K562 (cell line): ENCODE data around the gene GSKIP.

Source experiments
- FOS ChIP-seq: IDR thresholded peaks from 3 replicates; pipeline ENCODE4 v1.6.1; 2011; ENCODE audit not compliant: insufficient read length; ENCODE audit errors: extremely low read depth
- NCOR1 ChIP-seq: fragments of 450-650 bp; IDR thresholded peaks from 2 replicates; pipeline ENCODE4 v1.6.1; 2016; ENCODE audit warnings: mild to moderate bottlenecking, moderate library complexity
- PREB ChIP-seq: sonication (generic); formaldehyde crosslinking; IDR thresholded peaks from 2 replicates; pipeline ENCODE4 v1.8.1; 2023; ENCODE audit warnings: mild to moderate bottlenecking, missing genetic modification reagents
- SMAD3 ChIP-seq: fragments of 450-650 bp; formaldehyde crosslinking; conservative IDR thresholded peaks from 2 replicates; pipeline ENCODE4 v1.4.0; 2020; ENCODE audit warnings: mild to moderate bottlenecking
- SRF ChIP-seq, 2 experiments: fragments of 250-450, 450-650 bp in 1 of 2; sonication (Bioruptor Pico) in 1 of 2; sonication (generic) in 1 of 2; formaldehyde crosslinking; IDR thresholded peaks; 2 replicates each; pipeline versions ENCODE4 v1.5.0 to v1.5.1; 2020 to 2022; ENCODE audit warnings: mild to moderate bottlenecking in 1 of 2, missing genetic modification reagents in 1 of 2
- TCF7 ChIP-seq: sonication (generic); IDR thresholded peaks from 2 replicates; pipeline ENCODE4 v1.6.1; 2016; ENCODE audit warnings: antibody characterized with exemption, borderline replicate concordance
- XRCC3 ChIP-seq: fragments of 450-650 bp; IDR thresholded peaks from 2 replicates; pipeline ENCODE4 v1.6.1; 2017; ENCODE audit warnings: mild to moderate bottlenecking, moderate library complexity
- ZBTB33 ChIP-seq: sonication (generic); formaldehyde crosslinking; IDR thresholded peaks from 2 replicates; pipeline ENCODE4 v1.8.1; 2023; ENCODE audit warnings: mild to moderate bottlenecking, missing genetic modification reagents
- ZNF668 ChIP-seq: fragments of 250-450 bp; sonication (Bioruptor Pico); IDR thresholded peaks from 2 replicates; pipeline ENCODE4 v1.8.0; 2022; ENCODE audit warnings: mild to moderate bottlenecking, inconsistent platforms
- ZZZ3 ChIP-seq: fragments of 450-650 bp; IDR thresholded peaks from 2 replicates; pipeline ENCODE4 v1.6.1; 2016; ENCODE audit warnings: antibody characterized with exemption, mild to moderate bottlenecking, moderate library complexity

GRCh38 chr14:96362965-96363750, at the start of gene GSKIP, which contains the start of gene ATG2B:
- TF ChIP-seq XRCC3, result no peak
- no peak for TF ChIP-seq ZNF668
- no peak for TF ChIP-seq SMAD3 (CRISPR knock-in tag)
- no peak for TF ChIP-seq FOS
- TF ChIP-seq TCF7, result no peak
- no peak for TF ChIP-seq ZZZ3
- no peak for TF ChIP-seq ZBTB33 (CRISPR knock-in tag)
- no peak for TF ChIP-seq PREB (CRISPR knock-in tag)
- TF ChIP-seq NCOR1, result no peak
- TF ChIP-seq SRF (CRISPR knock-in tag; IDR thresholded peaks at IDR 0.05), result no peak
